DND-41 (cell line): ENCODE results near the gene KCNK15.

Experiments used
- EZH2 ChIP-seq: IDR thresholded peaks from 3 replicates; pipeline ENCODE4 v1.6.1; 2012; ENCODE audit warnings: borderline replicate concordance, low read depth, mild to moderate bottlenecking, moderate library complexity, low read length, inconsistent platforms; ENCODE audit not compliant: severe bottlenecking
- TF ChIP-seq, protein P1 (sequence below): IDR thresholded peaks from 2 replicates; pipeline ENCODE4 v1.5.1; 2012; ENCODE audit warnings: borderline replicate concordance, low read length, moderate library complexity, mild to moderate bottlenecking; ENCODE audit not compliant: poor library complexity, severe bottlenecking; ENCODE audit errors: extremely low read depth

DNA sequence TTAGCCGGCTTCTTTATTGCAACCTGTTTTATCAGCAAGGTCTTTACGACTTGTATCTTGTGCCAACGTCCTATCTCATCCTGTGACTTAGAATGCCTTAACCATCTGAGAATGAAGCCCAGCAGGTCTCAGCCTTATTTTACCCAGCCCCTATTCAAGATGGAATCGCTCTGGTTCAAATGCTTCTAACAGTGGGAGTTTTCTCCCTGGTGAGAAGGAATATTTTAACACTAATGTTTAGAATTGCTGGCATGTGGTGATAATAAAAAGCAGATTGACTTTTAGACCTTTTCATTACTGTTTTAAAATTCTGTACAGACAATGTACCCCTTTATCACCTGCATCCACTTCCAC, 9.9 kb upstream of the KCNK15 start:
- TF ChIP-seq, protein P1, sequence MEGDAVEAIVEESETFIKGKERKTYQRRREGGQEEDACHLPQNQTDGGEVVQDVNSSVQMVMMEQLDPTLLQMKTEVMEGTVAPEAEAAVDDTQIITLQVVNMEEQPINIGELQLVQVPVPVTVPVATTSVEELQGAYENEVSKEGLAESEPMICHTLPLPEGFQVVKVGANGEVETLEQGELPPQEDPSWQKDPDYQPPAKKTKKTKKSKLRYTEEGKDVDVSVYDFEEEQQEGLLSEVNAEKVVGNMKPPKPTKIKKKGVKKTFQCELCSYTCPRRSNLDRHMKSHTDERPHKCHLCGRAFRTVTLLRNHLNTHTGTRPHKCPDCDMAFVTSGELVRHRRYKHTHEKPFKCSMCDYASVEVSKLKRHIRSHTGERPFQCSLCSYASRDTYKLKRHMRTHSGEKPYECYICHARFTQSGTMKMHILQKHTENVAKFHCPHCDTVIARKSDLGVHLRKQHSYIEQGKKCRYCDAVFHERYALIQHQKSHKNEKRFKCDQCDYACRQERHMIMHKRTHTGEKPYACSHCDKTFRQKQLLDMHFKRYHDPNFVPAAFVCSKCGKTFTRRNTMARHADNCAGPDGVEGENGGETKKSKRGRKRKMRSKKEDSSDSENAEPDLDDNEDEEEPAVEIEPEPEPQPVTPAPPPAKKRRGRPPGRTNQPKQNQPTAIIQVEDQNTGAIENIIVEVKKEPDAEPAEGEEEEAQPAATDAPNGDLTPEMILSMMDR = no peak
- no peak for TF ChIP-seq EZH2
